Nephron progenitor cell (in vitro differentiated cells): Measurements from ENCODE around the gene TMEM120B.

Source experiments
- DNase-seq: peaks from one replicate; pipeline ENCODE4 v3.0.0; 2021
- H3K27ac Mint-ChIP-seq: 2 replicates; pipeline ENCODE4 v1.8.0; 2021; ENCODE audit warnings: mild to moderate bottlenecking, moderate library complexity, mixed read lengths
- H3K27me3 Mint-ChIP-seq: 2 replicates; pipeline ENCODE4 v1.8.0; 2021; ENCODE audit warnings: mild to moderate bottlenecking, low read depth, mixed read lengths; ENCODE audit not compliant: poor library complexity
- H3K36me3 Mint-ChIP-seq: 2 replicates; pipeline ENCODE4 v1.8.0; 2021; ENCODE audit warnings: low read depth, mixed read lengths
- H3K4me1 Mint-ChIP-seq: 2 replicates; pipeline ENCODE4 v1.8.0; 2021; ENCODE audit warnings: mixed read lengths
- H3K4me3 Mint-ChIP-seq: 2 replicates; pipeline ENCODE4 v1.8.0; 2021; ENCODE audit warnings: mild to moderate bottlenecking, moderate library complexity, mixed read lengths
- H3K9me3 Mint-ChIP-seq: 2 replicates; pipeline ENCODE4 v1.8.0; 2021; ENCODE audit warnings: mild to moderate bottlenecking, moderate library complexity, mixed read lengths
- CTCF ChIP-seq: fragments of 200-600 bp; sonication (generic); IDR thresholded peaks from 2 replicates; pipeline ENCODE4 v1.5.0; 2021; ENCODE audit warnings: antibody characterized with exemption

Gene TMEM120B

GRCh38 chr12:121776190-121777098 lies 63.9 kb downstream of the TMEM120B start:
- Mint-ChIP-seq H3K9me3 (no peaks in the 10 kb centered on the region), H3K36me3 (no peaks in the 10 kb centered on the region), H3K27me3 (no peaks in the 10 kb centered on the region), H3K4me3 (no peak overlapping the region), H3K4me1 (peaks cover 17% of the 10 kb centered on the region), H3K27ac (no peak overlapping the region)
- peak; percentile 86 for DNase-seq
- peak; percentile 78 for TF ChIP-seq CTCF

GRCh38 chr12:121778567-121779421 lies 66.2 kb downstream of the TMEM120B start:
- H3K36me3 Mint-ChIP-seq, result peaks cover 2% of the 10 kb centered on the region
- no peaks in the 10 kb centered on the region for H3K27me3 Mint-ChIP-seq
- peaks cover 25% of the 10 kb centered on the region for H3K4me1 Mint-ChIP-seq
- no peak overlapping the region for H3K27ac Mint-ChIP-seq
- no peak for DNase-seq
- no peaks in the 10 kb centered on the region for H3K9me3 Mint-ChIP-seq
- TF ChIP-seq CTCF, result no peak
- H3K4me3 Mint-ChIP-seq, result no peak overlapping the region

- no peaks in the 10 kb centered on the region for H3K9me3 Mint-ChIP-seq
- no peak overlapping the region for H3K4me3 Mint-ChIP-seq
- H3K36me3 Mint-ChIP-seq, result peaks cover 5% of the 10 kb centered on the region
- no peaks in the 10 kb centered on the region for H3K27me3 Mint-ChIP-seq
- H3K27ac Mint-ChIP-seq, result no peak overlapping the region
- H3K4me1 Mint-ChIP-seq, result peaks cover 29% of the 10 kb centered on the region
- DNase-seq, result no peak
- no peak for TF ChIP-seq CTCF
These were observed 66.9 kb downstream of the TMEM120B start for GRCh38 chr12:121779422-121779895.

- Mint-ChIP-seq H3K9me3 (no peaks in the 10 kb centered on the region), H3K36me3 (peaks cover 5% of the 10 kb centered on the region), H3K4me3 (no peak overlapping the region), H3K27ac (peak overlapping the region; percentile 25), H3K27me3 (no peaks in the 10 kb centered on the region), H3K4me1 (peaks cover 25% of the 10 kb centered on the region)
- no peak for DNase-seq
- TF ChIP-seq CTCF, result no peak
These were observed 67.9 kb downstream of the TMEM120B start for GRCh38 chr12:121780429-121780828.

DNA sequence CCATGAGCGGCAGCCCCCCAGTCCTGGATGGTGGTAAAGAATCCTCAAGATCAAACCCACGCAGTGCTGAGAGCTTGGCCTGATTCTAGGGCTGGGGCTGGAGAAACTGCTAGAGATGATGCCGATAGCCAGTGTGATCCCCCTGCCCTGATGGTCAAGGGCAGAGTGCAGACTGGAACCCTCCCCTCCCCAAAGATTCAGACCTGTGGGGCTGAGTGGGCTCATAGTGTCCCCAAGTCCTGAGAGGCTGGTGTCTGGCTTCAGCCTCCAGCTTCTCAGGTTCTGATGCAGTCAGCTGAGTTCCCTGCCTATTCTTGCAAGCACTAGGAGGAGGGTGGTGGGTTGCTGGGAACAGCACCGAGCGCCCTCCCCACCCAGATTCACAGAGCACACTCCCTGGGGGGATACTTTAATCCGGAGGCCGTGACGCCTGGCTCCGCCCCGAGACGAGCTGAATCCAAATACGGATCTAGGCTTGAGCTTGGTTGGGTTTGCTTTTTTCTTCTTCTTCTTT lies 69.0 kb downstream of the TMEM120B start:
- Mint-ChIP-seq H3K36me3 (peaks cover 5% of the 10 kb centered on the region), H3K4me1 (peaks cover 25% of the 10 kb centered on the region), H3K9me3 (no peaks in the 10 kb centered on the region), H3K27me3 (no peaks in the 10 kb centered on the region), H3K4me3 (peak overlapping the region; percentile 39), H3K27ac (peak overlapping the region; percentile 41)
- DNase-seq, result no peak
- TF ChIP-seq CTCF, result no peak
